Chondrocyte (in vitro differentiated cells): ENCODE measurements around the gene IGFBP5. TPM values are rescaled to one million over a fixed set of nuclear protein-coding genes. Genes with fewer than 3 reads are reported as not detected.
A peak's percentile ranks its signal among the peaks of the same experiment; 100 is the strongest.

ENCODE experiments used
- DNase-seq: peaks from one replicate; pipeline ENCODE4 v3.0.0; 2021; ENCODE audit warnings: mixed read lengths, low spot score
- H3K27ac Mint-ChIP-seq: one replicate; pipeline ENCODE4 v1.8.0; 2021; ENCODE audit warnings: mild to moderate bottlenecking, moderate library complexity, mixed read lengths; ENCODE audit not compliant: unreplicated experiment
- H3K27me3 Mint-ChIP-seq: 2 replicates; pipeline ENCODE4 v1.8.0; 2021; ENCODE audit warnings: low read depth, mixed read lengths
- H3K36me3 Mint-ChIP-seq: 2 replicates; pipeline ENCODE4 v1.8.0; 2021; ENCODE audit warnings: low read depth, mixed read lengths
- H3K4me1 Mint-ChIP-seq: 2 replicates; pipeline ENCODE4 v1.8.0; 2021; ENCODE audit warnings: low read depth, mild to moderate bottlenecking, mixed read lengths
- H3K4me3 Mint-ChIP-seq: one replicate; pipeline ENCODE4 v1.8.0; 2021; ENCODE audit warnings: mild to moderate bottlenecking, moderate library complexity, mixed read lengths; ENCODE audit not compliant: unreplicated experiment
- H3K9me3 Mint-ChIP-seq: 2 replicates; pipeline ENCODE4 v1.8.0; 2021; ENCODE audit warnings: low read depth, mixed read lengths
- total RNA-seq: library from RNA; stranded (reverse); gene quantifications from 3 replicates; pipeline ENCODE4 v1.2.1, GENCODE V29; 2021
- TF ChIP-seq, protein P1 (sequence below): fragments of 200-600 bp; sonication (generic); IDR thresholded peaks from 2 replicates; pipeline ENCODE4 v1.5.0; 2021; ENCODE audit warnings: antibody characterized with exemption, mild to moderate bottlenecking, moderate library complexity

IGFBP5 gene
- total RNA-seq, 1 donor from 2014 or later: 502 TPM

DNA sequence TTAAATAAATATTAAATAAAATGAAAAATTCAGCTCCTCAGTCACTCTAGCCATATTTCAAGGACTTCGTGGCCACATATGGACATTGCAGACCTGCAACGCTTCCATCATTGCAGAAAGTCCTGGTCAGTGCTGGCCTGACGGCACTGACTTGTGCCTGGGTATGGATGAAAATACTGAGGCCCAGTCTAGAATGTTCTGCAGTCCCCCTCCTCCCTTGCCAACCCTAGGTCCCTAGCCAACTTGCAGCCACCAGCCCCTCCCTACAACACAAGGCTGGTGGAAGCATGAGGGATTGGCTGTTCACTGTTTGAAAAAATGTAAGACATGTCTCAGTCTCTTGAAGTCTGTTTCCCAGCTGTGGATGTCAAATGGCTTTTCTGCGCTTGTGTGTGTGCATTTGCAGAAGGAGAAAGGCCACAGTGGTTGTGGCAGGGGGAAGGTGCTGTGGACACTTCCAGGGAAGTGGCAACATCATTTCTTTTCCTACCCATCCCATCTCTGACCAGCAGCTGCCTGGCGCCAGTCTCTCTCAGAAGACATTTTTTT, 9.9 kb downstream of the IGFBP5 start:
- peaks cover 86% of the 10 kb centered on the region for H3K4me1 Mint-ChIP-seq
- no peak overlapping the region for H3K4me3 Mint-ChIP-seq
- H3K27ac Mint-ChIP-seq: peak overlapping the region; percentile 66
- H3K9me3 Mint-ChIP-seq: no peaks in the 10 kb centered on the region
- no peaks in the 10 kb centered on the region for H3K27me3 Mint-ChIP-seq
- peaks cover 14% of the 10 kb centered on the region for H3K36me3 Mint-ChIP-seq
- no peak for DNase-seq
- TF ChIP-seq, protein P1, sequence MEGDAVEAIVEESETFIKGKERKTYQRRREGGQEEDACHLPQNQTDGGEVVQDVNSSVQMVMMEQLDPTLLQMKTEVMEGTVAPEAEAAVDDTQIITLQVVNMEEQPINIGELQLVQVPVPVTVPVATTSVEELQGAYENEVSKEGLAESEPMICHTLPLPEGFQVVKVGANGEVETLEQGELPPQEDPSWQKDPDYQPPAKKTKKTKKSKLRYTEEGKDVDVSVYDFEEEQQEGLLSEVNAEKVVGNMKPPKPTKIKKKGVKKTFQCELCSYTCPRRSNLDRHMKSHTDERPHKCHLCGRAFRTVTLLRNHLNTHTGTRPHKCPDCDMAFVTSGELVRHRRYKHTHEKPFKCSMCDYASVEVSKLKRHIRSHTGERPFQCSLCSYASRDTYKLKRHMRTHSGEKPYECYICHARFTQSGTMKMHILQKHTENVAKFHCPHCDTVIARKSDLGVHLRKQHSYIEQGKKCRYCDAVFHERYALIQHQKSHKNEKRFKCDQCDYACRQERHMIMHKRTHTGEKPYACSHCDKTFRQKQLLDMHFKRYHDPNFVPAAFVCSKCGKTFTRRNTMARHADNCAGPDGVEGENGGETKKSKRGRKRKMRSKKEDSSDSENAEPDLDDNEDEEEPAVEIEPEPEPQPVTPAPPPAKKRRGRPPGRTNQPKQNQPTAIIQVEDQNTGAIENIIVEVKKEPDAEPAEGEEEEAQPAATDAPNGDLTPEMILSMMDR: no peak

DNA sequence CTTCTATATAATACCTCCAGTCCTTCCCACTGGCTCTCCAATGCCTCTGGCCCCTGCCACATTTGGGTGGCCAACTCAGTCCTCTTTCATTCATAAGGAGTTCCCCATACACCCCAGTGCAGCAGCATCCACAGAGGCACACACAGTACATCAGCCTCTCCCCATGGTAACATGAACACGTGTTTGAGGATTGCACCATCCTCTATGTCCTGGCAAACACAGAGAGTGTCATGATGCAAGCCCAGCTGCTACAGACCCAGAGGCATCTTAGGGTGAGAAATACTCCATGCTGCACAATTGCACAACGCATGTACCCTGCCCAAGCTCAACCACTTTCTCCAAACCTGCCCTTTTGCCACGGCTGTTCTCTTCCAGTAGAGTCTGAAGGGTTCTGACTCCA, 11.5 kb downstream of the IGFBP5 start:
- H3K36me3 Mint-ChIP-seq: peaks cover 20% of the 10 kb centered on the region
- no peaks in the 10 kb centered on the region for H3K9me3 Mint-ChIP-seq
- no peaks in the 10 kb centered on the region for H3K27me3 Mint-ChIP-seq
- peaks cover 86% of the 10 kb centered on the region for H3K4me1 Mint-ChIP-seq
- peak overlapping the region; percentile 90 for H3K27ac Mint-ChIP-seq
- TF ChIP-seq, protein P1: no peak
- no peak for DNase-seq
- no peak overlapping the region for H3K4me3 Mint-ChIP-seq

DNA sequence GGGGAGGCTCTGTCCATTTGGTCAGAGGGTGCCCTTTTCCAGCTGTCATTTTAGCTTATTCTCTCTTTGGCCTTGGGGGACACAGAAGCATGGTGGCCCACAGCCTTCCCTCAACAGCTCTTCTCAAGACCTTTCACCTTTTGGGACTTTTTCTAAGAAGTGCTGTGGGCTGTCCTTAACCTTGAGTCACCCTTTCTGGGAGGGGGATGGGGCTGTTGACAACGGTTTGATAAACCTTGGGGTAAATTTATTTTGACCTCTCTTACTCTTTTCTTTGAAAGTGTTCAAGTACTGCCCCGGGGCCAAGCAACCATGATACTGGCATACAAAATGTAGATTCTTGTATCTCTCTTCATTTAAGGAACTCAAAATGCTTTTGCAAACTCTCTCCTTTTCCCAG, 13.7 kb downstream of the IGFBP5 start:
- peaks cover 70% of the 10 kb centered on the region for H3K4me1 Mint-ChIP-seq
- no peak for DNase-seq
- no peak overlapping the region for H3K4me3 Mint-ChIP-seq
- TF ChIP-seq, protein P1: no peak
- peak overlapping the region; percentile 89 for H3K27ac Mint-ChIP-seq
- H3K36me3 Mint-ChIP-seq: peaks cover 26% of the 10 kb centered on the region
- H3K9me3 Mint-ChIP-seq: no peaks in the 10 kb centered on the region
- H3K27me3 Mint-ChIP-seq: no peaks in the 10 kb centered on the region

GRCh38 chr2:216680951-216681629, 14.3 kb downstream of the IGFBP5 start:
- H3K36me3 Mint-ChIP-seq: peaks cover 28% of the 10 kb centered on the region
- DNase-seq: no peak

DNA sequence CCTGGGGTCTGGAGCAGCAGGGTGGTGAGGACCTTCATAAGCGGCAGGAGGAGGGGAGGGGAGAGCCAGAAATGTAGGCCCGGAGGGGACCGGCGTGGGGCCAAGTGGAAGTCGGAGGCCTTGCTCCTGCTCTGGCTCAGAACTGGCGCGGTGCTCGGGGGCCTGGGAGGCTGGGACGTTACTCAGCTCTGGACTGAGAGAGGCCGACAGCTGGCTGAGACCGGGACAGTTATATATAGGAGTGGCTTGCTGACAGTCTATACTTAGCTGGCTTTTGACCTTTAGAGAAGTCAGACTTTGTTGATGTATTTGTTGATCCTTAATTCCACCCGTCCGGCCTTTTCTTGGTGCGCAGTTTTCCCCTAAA, 15.7 kb downstream of the IGFBP5 start:
- TF ChIP-seq, protein P1: no peak
- Mint-ChIP-seq H3K27ac (peak overlapping the region; percentile 91), H3K36me3 (peaks cover 33% of the 10 kb centered on the region), H3K27me3 (no peaks in the 10 kb centered on the region), H3K9me3 (no peaks in the 10 kb centered on the region), H3K4me1 (peaks cover 60% of the 10 kb centered on the region), H3K4me3 (peak overlapping the region; percentile 48)
- no peak for DNase-seq

More at GRCh38 chr2:216680951-216681629, 14.3 kb downstream of the IGFBP5 start:
- TF ChIP-seq, protein P1: no peak
- H3K9me3 Mint-ChIP-seq: no peaks in the 10 kb centered on the region
- H3K4me1 Mint-ChIP-seq: peaks cover 69% of the 10 kb centered on the region
- no peaks in the 10 kb centered on the region for H3K27me3 Mint-ChIP-seq
- peak overlapping the region; percentile 75 for H3K27ac Mint-ChIP-seq
- H3K4me3 Mint-ChIP-seq: no peak overlapping the region
